ENCODE results near the gene IFNL3.

DNA sequence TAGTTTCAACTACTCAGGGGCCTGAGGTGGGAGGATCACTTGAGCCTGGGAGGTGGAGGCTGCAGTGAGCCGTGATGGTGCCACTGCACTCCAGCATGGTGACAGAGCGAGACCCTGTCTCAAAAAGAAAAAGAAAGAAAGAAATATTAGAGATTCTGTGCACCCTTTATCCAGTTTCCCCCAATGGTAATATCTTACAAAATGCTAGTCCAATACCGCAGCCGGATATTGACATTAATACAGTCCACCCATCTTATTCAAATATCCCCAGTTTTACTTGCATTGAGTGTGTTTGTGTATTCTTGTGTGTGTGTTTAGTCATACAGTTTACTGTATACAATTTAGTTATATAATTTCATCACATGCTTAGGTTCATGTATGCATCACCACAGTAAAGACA lies 12.4 kb upstream of the IFNL3 start:
- TF ChIP-seq EZH2 (IDR thresholded peaks at IDR 0.05; ENCODE audit: low read length) = no peak
- TF ChIP-seq CTCF (optimal IDR thresholded peaks at IDR 0.05 in 1 of 3, IDR thresholded peaks at IDR 0.05 in 1 of 3, conservative IDR thresholded peaks at IDR 0.05 in 1 of 3; ENCODE audit: extremely low read depth in 1 of 3, insufficient read depth in 2 of 3, low read length in 3 of 3) = no peak

All from keratinocyte (primary cell).